Neutrophil (primary cell): ENCODE results near the gene TP63.

Source experiments
- H3K27ac ChIP-seq: fragments of 200-600 bp; sonication (generic); 2 replicates; pipeline ENCODE4 v1.5.1; 2016; ENCODE audit warnings: mild to moderate bottlenecking, moderate library complexity
- H3K27me3 ChIP-seq: fragments of 200-600 bp; sonication (generic); 2 replicates; pipeline ENCODE4 v1.6.0; 2016; ENCODE audit warnings: mild to moderate bottlenecking
- H3K36me3 ChIP-seq: fragments of 200-600 bp; sonication (generic); 2 replicates; pipeline ENCODE4 v1.5.1; 2017
- H3K4me1 ChIP-seq, 2 experiments: fragments of 200-600 bp in 1 of 2; sonication (generic) in 1 of 2; 1 replicate in 1 of 2; 2 replicates in 1 of 2; pipeline versions ENCODE4 v1.5.1 to v1.6.1; 2013 to 2016; ENCODE audit warnings: low read depth in 1 of 2, low read length in 1 of 2, mild to moderate bottlenecking in 1 of 2, moderate library complexity in 1 of 2; ENCODE audit not compliant: control insufficient read depth in 1 of 2, insufficient read depth in 1 of 2
- H3K4me3 ChIP-seq, 2 experiments: fragments of 200-600 bp in 1 of 2; sonication (generic) in 1 of 2; 1 replicate in 1 of 2; 2 replicates in 1 of 2; pipeline ENCODE4 v1.5.1; 2013 to 2016; ENCODE audit warnings: low read depth in 1 of 2, low read length in 1 of 2, mild to moderate bottlenecking in 1 of 2, moderate library complexity in 1 of 2
- H3K9me3 ChIP-seq: fragments of 200-600 bp; sonication (generic); 2 replicates; pipeline ENCODE4 v1.5.1; 2016
- TF ChIP-seq, protein P1 (sequence below): fragments of 200-600 bp; sonication (generic); IDR thresholded peaks from 2 replicates; pipeline ENCODE4 v1.5.1; 2016; ENCODE audit warnings: antibody characterized with exemption

TP63 gene

DNA sequence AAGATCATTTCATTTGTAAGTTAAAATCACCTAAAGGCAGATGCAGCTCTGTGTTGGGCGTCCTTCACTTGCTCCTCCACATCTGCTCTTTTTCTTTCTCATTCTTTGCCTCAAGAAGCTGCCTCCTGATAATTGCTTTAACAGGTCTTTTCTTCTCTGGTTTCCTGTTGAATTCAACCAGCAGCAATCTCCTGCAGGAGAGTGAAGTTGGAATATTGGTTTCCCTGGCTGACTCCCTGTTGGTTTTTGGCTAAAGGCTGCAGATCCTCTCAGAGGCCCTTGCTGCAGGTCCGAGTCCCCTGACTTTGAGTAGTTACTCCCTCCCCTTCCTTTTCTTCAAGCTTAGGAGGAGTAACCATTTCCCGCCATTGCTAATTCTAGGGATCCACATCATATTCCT is 4.2 kb downstream of the TP63 start:
- no peaks in the 10 kb centered on the region for H3K4me1 ChIP-seq
- H3K4me3 ChIP-seq: no peak overlapping the region
- no peak overlapping the region for H3K27ac ChIP-seq
- no peaks in the 10 kb centered on the region for H3K27me3 ChIP-seq
- H3K9me3 ChIP-seq: no peaks in the 10 kb centered on the region
- TF ChIP-seq, protein P1, sequence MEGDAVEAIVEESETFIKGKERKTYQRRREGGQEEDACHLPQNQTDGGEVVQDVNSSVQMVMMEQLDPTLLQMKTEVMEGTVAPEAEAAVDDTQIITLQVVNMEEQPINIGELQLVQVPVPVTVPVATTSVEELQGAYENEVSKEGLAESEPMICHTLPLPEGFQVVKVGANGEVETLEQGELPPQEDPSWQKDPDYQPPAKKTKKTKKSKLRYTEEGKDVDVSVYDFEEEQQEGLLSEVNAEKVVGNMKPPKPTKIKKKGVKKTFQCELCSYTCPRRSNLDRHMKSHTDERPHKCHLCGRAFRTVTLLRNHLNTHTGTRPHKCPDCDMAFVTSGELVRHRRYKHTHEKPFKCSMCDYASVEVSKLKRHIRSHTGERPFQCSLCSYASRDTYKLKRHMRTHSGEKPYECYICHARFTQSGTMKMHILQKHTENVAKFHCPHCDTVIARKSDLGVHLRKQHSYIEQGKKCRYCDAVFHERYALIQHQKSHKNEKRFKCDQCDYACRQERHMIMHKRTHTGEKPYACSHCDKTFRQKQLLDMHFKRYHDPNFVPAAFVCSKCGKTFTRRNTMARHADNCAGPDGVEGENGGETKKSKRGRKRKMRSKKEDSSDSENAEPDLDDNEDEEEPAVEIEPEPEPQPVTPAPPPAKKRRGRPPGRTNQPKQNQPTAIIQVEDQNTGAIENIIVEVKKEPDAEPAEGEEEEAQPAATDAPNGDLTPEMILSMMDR: no peak
- no peaks in the 10 kb centered on the region for H3K36me3 ChIP-seq

DNA sequence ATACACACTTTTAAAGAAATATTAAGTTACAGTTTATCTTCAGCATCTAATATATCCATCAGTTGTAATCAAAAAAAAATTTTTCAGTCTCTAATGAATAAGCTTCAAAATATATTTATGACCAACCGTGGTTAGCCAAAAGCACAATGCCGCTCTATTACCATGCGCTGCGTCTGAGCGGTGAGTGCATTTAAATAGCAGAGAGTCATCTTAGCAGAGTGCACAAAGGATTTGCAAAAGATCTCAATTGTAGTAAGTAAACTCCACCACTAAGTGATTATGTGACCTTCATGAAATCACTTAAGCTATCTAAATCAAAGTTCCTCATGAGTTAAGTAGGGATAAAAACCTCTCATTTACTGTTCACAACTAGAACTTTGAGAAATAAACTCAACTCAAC is 4.9 kb downstream of the TP63 start:
- Histone ChIP-seq H3K27ac (no peak overlapping the region), H3K27me3 (no peaks in the 10 kb centered on the region), H3K36me3 (no peaks in the 10 kb centered on the region), H3K9me3 (no peaks in the 10 kb centered on the region), H3K4me1 (no peaks in the 10 kb centered on the region), H3K4me3 (no peak overlapping the region)
- TF ChIP-seq, protein P1: no peak

DNA sequence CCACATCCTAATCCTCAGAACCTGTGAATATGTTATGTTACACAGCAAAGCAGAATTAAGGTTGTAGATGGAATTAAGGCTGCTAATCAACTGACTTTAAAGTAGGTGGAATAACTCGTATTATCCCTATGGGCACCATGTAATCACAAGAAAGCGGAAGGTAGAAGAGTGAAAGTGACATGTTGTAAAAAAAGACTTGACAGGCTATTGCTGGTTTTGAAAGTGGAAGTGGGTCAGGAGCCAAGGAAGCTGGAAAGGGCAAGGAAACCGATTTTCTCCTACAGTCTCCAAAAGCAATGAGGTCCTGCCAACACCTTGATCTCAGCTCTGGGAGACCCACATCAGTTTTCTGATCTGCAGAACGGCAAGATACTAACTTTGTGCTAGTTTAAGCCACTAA is 6.6 kb downstream of the TP63 start:
- no peak overlapping the region for H3K27ac ChIP-seq
- H3K4me3 ChIP-seq: no peak overlapping the region
- TF ChIP-seq, protein P1: no peak
- H3K36me3 ChIP-seq: no peaks in the 10 kb centered on the region
- H3K9me3 ChIP-seq: no peaks in the 10 kb centered on the region
- no peaks in the 10 kb centered on the region for H3K4me1 ChIP-seq
- no peaks in the 10 kb centered on the region for H3K27me3 ChIP-seq

DNA sequence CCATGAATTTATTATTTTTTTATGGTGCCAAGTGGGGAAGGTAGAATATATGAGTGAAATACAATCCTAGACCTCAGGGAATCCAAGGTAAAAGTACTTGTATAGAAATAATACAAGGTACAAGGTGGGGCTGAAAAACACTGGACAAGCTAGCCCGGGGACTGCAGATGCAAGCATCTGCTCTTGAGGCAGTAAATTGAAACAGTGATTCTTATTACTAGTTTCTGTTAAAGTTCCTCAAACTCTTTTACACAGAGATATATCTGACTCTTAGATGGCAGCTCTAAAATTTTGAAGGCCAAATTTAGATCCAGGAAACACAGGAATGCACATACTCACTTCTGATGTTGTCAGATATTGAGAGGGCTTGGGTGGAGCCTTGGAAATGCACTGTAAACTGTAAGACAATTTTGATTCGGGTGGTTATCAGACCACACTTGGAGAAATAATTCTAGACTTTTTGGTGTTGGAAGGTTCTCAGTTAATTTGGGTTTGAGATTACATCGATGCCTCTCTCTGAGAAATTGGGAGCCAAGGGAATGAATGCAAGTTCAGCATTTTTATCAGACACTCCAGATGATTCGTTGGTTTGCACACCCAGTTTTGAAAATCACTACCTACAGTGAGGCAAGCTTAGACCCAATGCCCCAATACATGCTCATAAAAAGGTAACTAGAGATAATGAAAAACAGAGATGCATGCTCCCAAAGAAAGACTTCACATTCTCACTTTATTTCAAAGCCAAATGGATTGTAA is 7.3 kb downstream of the TP63 start:
- no peak overlapping the region for H3K27ac ChIP-seq
- H3K9me3 ChIP-seq: no peaks in the 10 kb centered on the region
- H3K27me3 ChIP-seq: no peaks in the 10 kb centered on the region
- H3K4me3 ChIP-seq: no peak overlapping the region
- TF ChIP-seq, protein P1: no peak
- no peaks in the 10 kb centered on the region for H3K4me1 ChIP-seq
- no peaks in the 10 kb centered on the region for H3K36me3 ChIP-seq

DNA sequence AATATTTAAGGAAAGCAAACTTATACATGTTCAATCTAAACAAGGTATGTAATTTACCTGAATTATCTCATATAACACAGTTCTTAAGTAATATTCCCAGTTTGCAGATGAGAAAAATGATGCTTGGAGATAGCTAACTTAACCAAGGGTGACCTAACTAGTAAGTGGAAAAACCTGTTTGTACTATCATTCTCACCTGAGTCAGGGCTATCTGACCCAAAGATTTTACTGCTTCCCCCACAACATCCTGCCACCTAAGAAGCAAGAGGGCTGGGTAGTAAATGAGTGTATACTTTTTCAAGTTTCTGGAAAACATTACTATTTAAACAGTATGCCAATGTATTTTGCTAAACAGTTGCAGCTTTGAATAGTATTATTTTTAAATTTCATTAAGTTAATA is 10.6 kb downstream of the TP63 start:
- Histone ChIP-seq H3K4me3 (no peak overlapping the region), H3K9me3 (no peaks in the 10 kb centered on the region), H3K4me1 (no peaks in the 10 kb centered on the region), H3K27ac (no peak overlapping the region), H3K27me3 (no peaks in the 10 kb centered on the region), H3K36me3 (no peaks in the 10 kb centered on the region)
- TF ChIP-seq, protein P1: no peak
